Loucy (cell line): ENCODE results near the gene MRPL36.
"Not testable (repeated sequence)": the region's sequence is repeated elsewhere in the genome, so short reads cannot be mapped to it uniquely, and the experiment has no call there.

Experiments used
- H2AFZ ChIP-seq: fragments of 200-600 bp; sonication (generic); 2 replicates; pipeline ENCODE4 v1.6.0; 2016; ENCODE audit warnings: antibody characterized with exemption, mild to moderate bottlenecking, low read length, moderate library complexity
- H3F3A ChIP-seq: fragments of 200-600 bp; 2 replicates; pipeline ENCODE4 v1.6.0; 2016; ENCODE audit warnings: antibody characterized with exemption, low read depth, mild to moderate bottlenecking
- H3K27me3 ChIP-seq: fragments of 200-600 bp; sonication (generic); 2 replicates; pipeline ENCODE4 v1.6.1; 2014; ENCODE audit warnings: low read length, mild to moderate bottlenecking; ENCODE audit not compliant: insufficient read depth, poor library complexity, severe bottlenecking
- H3K36me3 ChIP-seq: fragments of 200-600 bp; sonication (generic); 2 replicates; pipeline ENCODE4 v1.6.1; 2016; ENCODE audit warnings: low read length; ENCODE audit not compliant: insufficient read depth
- H3K4me1 ChIP-seq: fragments of 200-600 bp; sonication (generic); 2 replicates; pipeline ENCODE4 v1.5.1; 2014; ENCODE audit warnings: low read length, mild to moderate bottlenecking; ENCODE audit not compliant: insufficient read depth, poor library complexity, severe bottlenecking
- H3K4me2 ChIP-seq: fragments of 200-600 bp; sonication (generic); 2 replicates; pipeline ENCODE4 v1.6.0; 2014; ENCODE audit warnings: antibody characterized with exemption, low read length, low read depth, mild to moderate bottlenecking; ENCODE audit not compliant: poor library complexity, severe bottlenecking
- H3K4me3 ChIP-seq: fragments of 200-600 bp; sonication (generic); 2 replicates; pipeline ENCODE4 v1.5.1; 2014; ENCODE audit warnings: low read length, mild to moderate bottlenecking, mixed read lengths; ENCODE audit not compliant: poor library complexity, severe bottlenecking
- H3K79me2 ChIP-seq: fragments of 200-600 bp; sonication (generic); 2 replicates; pipeline ENCODE4 v1.6.1; 2014; ENCODE audit warnings: low read length; ENCODE audit not compliant: insufficient read depth
- H3K9ac ChIP-seq: fragments of 200-600 bp; sonication (generic); 2 replicates; pipeline ENCODE4 v1.6.0; 2014; ENCODE audit warnings: mild to moderate bottlenecking, low read depth, low read length, moderate library complexity; ENCODE audit not compliant: poor library complexity, severe bottlenecking
- H3K9me2 ChIP-seq: fragments of 200-600 bp; sonication (generic); replicated peaks from 2 replicates; pipeline ENCODE4 v1.6.1; 2016; ENCODE audit warnings: low read depth, low read length, mixed read lengths
- H3K9me3 ChIP-seq: fragments of 200-600 bp; sonication (generic); 2 replicates; pipeline ENCODE4 v1.6.1; 2014; ENCODE audit warnings: mild to moderate bottlenecking, antibody characterized with exemption, low read length, low read depth; ENCODE audit not compliant: insufficient read depth
- H4K20me1 ChIP-seq: fragments of 200-600 bp; sonication (generic); 2 replicates; pipeline ENCODE4 v1.6.0; 2014; ENCODE audit warnings: antibody characterized with exemption, low read length, mild to moderate bottlenecking; ENCODE audit not compliant: insufficient read depth, poor library complexity, severe bottlenecking
- CTCF ChIP-seq: fragments of 200-600 bp; sonication (generic); conservative IDR thresholded peaks from 2 replicates; pipeline ENCODE4 v1.5.1; 2014; ENCODE audit warnings: mild to moderate bottlenecking, antibody characterized with exemption, low read length
- EZH2phosphoT487 ChIP-seq: fragments of 200-600 bp; IDR thresholded peaks from 2 replicates; pipeline ENCODE4 v1.6.1; 2018; ENCODE audit warnings: antibody characterized with exemption, mild to moderate bottlenecking, moderate library complexity, borderline replicate concordance

The MRPL36 gene

DNA sequence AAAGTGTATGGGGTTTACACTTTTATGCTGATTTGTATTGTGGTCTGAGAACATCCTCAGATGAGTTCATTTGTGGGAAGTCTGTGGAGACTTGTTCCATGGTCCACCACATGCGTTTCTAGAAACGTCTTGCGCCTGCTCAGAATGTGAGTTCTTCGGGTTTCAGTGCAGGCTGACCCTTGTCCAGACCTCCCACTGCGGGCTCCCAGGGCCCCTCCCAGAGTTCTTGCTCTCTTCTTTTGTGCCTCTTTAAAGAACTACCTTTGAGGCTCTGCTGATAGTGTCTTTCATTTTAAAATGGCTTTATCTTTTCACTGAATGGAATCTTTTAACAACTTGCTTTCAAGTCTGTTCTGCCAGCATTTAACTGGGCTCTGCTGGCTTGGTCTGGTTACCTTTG is 19.1 kb upstream of the MRPL36 start:
- Histone ChIP-seq H3K4me2 (no peak overlapping the region), H2AFZ (no peak overlapping the region), H3K36me3 (peaks cover 75% of the 10 kb centered on the region; the same call in 1 of the 2 replicates), H3K4me1 (no peaks in the 10 kb centered on the region), H3K9ac (no peak overlapping the region), H3F3A (no peaks in the 10 kb centered on the region), H3K27me3 (no peaks in the 10 kb centered on the region), H3K9me2 (no peaks in the 10 kb centered on the region), H3K79me2 (no peaks in the 10 kb centered on the region), H4K20me1 (no peaks in the 10 kb centered on the region), H3K9me3 (no peaks in the 10 kb centered on the region), H3K4me3 (no peak overlapping the region)
- TF ChIP-seq EZH2phosphoT487 (no peak), CTCF (no peak)

DNA sequence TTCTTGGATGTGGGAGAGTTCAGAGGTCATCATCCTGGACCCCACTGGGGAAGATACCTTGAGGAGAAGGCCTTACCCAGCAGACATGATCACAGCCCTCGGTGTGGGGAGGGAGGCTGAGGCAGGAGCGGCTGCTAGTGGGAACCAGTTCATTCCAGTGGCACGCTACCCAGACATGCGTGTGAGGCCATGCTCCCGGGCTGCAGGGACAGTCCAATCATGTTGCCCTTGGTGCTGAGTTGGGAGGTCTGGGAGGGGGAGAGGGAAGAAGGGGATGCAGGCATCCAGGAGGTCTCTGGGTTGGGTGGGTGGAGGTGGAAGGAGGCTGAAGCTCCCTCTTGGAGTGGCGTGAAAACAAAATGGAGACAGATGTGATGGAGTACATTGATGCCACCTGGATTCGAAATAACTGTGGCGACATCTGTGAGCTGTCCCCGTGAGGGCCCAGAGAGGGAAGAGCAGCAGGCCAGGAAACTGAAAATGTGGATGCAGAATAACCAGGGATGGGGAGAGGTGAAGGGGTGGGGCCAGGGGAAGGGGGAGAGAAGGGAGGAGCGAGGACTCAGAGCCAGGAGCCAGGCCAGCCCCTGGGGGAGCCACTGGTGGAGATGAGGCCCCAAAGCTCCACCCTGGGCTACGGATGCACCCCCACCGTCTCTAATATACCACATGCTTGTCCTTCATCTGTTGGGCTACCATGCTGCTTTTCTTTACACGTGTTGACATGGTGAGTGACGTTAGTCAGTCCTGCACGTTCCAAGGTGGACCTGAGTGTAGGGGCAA is 17.8 kb upstream of the MRPL36 start:
- Histone ChIP-seq H3K4me2 (no peak overlapping the region), H3K79me2 (no peaks in the 10 kb centered on the region; the same call in 1 of the 2 replicates), H3K9me2 (no peaks in the 10 kb centered on the region), H3K9me3 (no peaks in the 10 kb centered on the region), H3K4me1 (no peaks in the 10 kb centered on the region), H3K27me3 (no peaks in the 10 kb centered on the region), H2AFZ (no peak overlapping the region), H3F3A (no peaks in the 10 kb centered on the region), H3K9ac (no peak overlapping the region), H3K4me3 (no peak overlapping the region), H3K36me3 (peaks cover 81% of the 10 kb centered on the region; the same call in 1 of the 2 replicates), H4K20me1 (no peaks in the 10 kb centered on the region)
- TF ChIP-seq EZH2phosphoT487 (no peak), CTCF (no peak)

GRCh38 chr5:1816495-1817089 is 17.0 kb upstream of the MRPL36 start:
- not testable (repeated sequence) for H3K4me3 ChIP-seq, H3K4me2 ChIP-seq, H3F3A ChIP-seq, H3K9me2 ChIP-seq, H4K20me1 ChIP-seq, H2AFZ ChIP-seq, H3K4me1 ChIP-seq, H3K9me3 ChIP-seq, H3K9ac ChIP-seq, H3K79me2 ChIP-seq, H3K27me3 ChIP-seq
- peaks cover 86% of the 10 kb centered on the region for H3K36me3 ChIP-seq
